GM23248 (cell line): ENCODE measurements around the gene CTXN1.

Experiments
- EZH2 ChIP-seq: fragments of 200-600 bp; sonication (generic); IDR thresholded peaks from 2 replicates; pipeline ENCODE4 v1.6.1; 2018; ENCODE audit warnings: antibody characterized with exemption, mild to moderate bottlenecking; ENCODE audit not compliant: insufficient read depth, poor library complexity, severe bottlenecking
- EZH2phosphoT487 ChIP-seq: fragments of 200-600 bp; sonication (generic); IDR thresholded peaks from 2 replicates; pipeline ENCODE4 v1.6.1; 2018; ENCODE audit warnings: antibody characterized with exemption, moderate library complexity, mild to moderate bottlenecking, low read depth; ENCODE audit not compliant: insufficient read depth

- no peak for TF ChIP-seq EZH2phosphoT487
- TF ChIP-seq EZH2: no peak
Measured at GRCh38 chr19:7924651-7925170, 1.2 kb downstream of the CTXN1 start.
